ENCODE results near the gene NFIL3.
"Not testable (repeated sequence)": the region's sequence is repeated elsewhere in the genome, so short reads cannot be mapped to it uniquely, and the experiment has no call there.

Gene NFIL3, protein sequence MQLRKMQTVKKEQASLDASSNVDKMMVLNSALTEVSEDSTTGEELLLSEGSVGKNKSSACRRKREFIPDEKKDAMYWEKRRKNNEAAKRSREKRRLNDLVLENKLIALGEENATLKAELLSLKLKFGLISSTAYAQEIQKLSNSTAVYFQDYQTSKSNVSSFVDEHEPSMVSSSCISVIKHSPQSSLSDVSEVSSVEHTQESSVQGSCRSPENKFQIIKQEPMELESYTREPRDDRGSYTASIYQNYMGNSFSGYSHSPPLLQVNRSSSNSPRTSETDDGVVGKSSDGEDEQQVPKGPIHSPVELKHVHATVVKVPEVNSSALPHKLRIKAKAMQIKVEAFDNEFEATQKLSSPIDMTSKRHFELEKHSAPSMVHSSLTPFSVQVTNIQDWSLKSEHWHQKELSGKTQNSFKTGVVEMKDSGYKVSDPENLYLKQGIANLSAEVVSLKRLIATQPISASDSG

DNA sequence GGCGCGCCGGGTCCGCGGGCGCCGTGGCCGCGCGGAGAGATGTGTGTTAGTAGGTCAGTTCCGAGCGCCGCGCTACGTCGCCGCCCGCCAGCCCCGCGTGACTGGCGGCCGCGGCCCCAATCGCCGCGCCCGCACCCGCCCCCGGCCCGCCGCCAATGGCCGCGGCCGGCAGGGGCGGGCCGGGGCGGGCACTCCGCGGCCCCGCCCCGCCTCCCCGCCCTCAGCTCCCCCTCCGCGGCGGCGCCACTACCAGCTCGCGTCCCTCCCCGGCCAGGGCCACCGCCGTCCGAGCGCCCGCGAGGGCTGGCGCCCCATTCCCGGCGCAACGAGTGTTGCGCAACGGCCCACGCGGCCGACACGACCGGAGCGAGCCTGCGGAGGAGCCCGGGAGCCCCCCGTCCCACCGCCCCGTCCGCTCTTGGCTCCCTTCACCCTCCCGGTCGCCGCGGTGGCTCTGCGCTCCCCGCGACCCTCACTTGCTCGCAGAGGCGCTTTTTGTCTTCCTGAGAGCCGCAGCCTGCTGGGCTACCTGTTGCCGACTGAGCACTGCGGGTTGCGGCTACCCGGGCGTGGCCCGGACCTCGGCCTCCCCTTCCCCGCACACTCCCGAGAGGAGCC is at the start of gene NFIL3:
Gene NFIL3, minus strand, starts transcription at position 48 of the 618 bp plus-strand sequence. CDS start 13,098 bp downstream, outside the sequence.
- peak; percentile 86 for DNase-seq

GRCh38 chr9:91471524-91471923 is 47.9 kb upstream of the NFIL3 start:
- not testable (repeated sequence) for DNase-seq

- DNase-seq: no peak
Observed at GRCh38 chr9:91465420-91465819, 41.8 kb upstream of the NFIL3 start.

- no peak for DNase-seq
Observed at GRCh38 chr9:91458906-91459305, 35.3 kb upstream of the NFIL3 start.

DNA sequence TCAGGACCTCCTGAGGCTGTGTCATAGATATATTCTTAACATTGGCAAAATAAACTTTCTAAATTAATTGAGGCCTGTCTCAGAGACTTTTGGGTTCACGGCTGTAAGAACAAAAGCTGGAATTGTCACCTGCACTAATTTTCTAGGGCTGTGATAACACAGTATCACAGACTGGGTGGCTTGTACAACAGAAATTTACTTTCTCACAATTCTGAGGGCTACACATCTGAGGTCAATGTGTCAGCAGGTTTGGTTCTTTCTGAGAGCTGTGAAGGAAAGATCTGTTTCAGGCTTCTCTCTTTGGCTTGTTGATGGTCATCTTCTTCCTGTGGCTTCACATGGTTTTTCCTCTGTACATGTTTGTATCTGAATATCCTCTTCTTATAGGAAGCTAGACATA is 29.2 kb upstream of the NFIL3 start:
- no peak for DNase-seq

DNA sequence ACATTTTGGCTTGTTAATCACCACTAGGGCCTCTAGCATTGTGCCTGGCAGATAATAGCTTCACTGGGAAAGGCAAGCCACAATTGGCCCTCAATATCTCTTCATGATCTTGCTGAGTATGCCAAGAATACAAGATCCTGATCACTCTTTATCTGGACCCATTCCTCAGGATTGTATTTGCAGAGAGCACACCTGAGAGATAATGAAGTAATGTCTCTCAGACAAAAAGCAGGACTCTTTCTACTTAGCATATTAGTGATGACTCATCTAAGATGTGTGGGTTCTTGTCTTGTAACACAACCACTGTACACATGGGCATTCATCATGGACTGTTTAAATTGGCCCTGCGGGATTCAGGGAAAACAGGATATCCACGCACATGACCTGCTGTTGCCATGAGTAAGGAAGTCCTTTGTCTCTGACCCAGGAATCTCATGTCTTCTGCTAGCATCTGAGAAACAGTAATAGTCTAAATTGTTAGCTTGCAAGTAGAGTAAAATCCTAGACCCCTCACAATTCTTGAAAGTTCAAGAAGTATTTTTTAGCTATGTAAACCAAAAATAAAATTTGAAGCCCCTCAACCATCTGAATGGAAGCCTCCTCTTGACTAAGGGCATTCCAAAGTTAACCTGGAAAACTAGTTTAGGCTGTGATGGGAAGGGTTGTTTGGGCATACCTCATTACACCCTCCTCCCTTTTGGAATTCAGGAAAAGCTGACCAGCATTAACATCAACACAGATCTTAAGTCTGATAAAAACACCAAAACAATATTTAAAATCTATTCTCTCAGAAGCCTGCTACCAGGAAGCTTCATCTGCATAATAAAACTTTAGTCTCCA is 28.0 kb upstream of the NFIL3 start:
- DNase-seq: no peak

GRCh38 chr9:91445135-91445534 is 21.5 kb upstream of the NFIL3 start:
- DNase-seq: no peak

DNA sequence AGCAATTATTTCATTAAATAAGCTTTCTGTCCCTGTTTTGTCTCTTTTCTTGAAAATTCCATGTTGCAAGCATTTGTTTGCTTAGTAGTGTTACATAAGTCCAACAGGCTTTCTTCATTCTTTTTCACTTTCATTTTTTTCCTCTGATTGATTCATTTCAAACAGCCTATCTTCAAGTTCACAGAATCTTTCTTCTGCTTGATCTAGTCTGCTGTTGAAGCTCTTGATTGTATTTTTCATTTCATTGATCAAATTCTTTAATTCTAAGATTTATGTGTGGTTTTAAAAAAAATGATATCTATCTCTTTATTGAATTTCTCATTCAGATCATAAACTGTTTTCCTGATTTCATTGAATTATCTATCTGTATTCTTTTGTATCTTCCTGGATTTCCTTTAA is 20.4 kb upstream of the NFIL3 start:
- DNase-seq: no peak

DNA sequence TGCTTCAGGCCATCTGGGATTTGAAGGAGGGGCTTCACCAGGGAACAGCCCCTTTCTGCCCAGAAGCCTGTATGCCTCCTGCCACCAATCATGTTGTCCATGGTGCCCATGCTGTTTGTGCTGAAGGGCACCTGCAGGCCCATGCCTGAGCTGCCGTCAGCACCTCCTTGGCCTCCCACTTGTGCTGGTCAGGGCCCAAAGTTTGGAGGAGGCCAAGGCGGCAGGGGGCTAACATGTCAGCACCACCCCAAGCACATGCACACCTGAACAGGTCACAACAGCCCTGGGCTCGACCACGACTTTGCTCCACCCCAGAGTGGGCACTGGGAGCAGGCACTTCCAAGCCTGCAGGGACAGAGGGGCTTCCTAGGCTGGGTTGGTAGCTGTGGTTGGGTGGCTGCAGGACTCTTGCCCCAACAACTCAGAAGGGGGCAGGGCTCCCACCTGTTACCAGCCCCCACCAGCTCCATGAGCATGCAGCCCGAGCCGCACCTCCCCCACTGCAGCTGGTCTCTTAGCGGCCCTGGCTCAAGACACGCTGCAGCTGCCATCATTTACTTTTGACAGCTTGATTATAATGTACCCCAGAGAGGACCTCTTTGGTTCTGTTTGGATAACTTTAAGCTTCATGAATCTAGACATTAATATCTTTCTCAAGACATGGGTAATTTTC is 19.8 kb upstream of the NFIL3 start:
- no peak for DNase-seq

DNA sequence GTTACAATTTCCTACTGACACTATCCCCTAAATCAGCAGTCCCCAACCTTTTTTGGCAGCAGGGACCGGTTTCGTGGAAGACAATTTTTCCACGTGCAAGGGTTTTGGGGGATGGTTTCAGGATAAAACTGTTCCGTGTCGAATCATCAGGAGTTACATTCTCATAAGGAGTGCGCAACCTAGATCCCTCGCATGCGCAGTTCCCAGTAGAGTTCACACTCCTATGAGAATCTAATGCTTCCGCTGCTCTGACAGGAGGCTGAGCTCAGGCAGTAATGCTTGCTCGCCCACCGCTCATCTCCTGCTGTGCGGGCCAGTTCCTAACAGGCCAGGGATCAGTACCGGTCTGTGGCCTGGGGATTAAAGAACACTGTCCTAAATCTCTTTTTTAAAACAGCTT is 13.2 kb upstream of the NFIL3 start:
- no peak for DNase-seq

- no peak for DNase-seq
Observed at GRCh38 chr9:91433180-91433579, 9.5 kb upstream of the NFIL3 start.

GRCh38 chr9:91431485-91431884 is 7.9 kb upstream of the NFIL3 start:
- no peak for DNase-seq

- no peak for DNase-seq
Observed at GRCh38 chr9:91429501-91429900, 5.9 kb upstream of the NFIL3 start.

GRCh38 chr9:91428927-91429351 is 5.3 kb upstream of the NFIL3 start:
- DNase-seq: no peak

DNA sequence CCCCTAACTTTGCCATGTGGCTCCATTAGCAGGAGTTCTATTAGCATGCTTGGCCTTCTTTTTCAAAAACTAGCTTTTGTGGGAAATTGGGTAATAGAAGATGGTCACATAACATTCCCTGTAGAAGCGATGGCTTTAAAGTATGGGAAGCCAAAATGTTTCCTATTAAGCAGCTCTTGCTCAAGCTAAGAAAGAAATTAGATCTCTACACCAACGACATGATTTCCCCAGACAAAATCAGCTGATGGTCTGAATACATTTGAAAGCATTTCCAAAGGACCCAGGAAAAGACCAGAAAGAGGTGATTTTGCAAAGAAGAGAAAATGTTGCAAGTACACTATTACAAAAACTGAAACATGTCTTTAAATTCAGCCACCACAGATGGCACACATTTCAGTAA is 4.8 kb upstream of the NFIL3 start:
- DNase-seq: no peak

GRCh38 chr9:91427873-91428272 is 4.2 kb upstream of the NFIL3 start:
- DNase-seq: no peak

DNA sequence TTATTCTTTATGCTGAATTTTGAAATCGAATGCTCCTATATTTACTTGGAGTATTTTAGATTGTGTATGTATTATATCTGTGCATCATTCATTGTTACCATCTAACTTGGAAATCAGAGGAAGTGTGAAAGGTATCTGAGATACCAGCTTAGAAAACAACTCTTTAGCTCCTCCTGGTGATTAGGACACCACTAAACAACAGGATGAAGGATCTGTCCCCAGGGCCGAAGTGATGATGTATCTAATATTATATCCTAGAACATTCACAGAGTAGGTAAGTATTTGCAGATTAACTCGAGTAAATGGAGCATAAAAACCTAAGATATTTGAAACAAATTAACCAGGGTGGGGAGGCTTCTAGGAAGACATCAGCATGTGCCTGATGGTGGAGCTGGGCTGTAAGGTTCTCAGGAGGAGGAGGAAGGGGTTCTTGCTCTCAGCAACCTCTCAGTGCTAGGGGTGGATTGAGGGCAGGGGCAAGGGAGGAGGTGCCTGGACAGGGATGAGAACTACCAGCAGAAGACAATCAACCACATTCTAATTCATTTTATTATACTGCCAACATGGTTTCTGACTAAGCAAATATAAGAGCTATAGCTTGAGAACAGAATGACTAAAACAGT is 2.6 kb upstream of the NFIL3 start:
- DNase-seq: no peak

DNA sequence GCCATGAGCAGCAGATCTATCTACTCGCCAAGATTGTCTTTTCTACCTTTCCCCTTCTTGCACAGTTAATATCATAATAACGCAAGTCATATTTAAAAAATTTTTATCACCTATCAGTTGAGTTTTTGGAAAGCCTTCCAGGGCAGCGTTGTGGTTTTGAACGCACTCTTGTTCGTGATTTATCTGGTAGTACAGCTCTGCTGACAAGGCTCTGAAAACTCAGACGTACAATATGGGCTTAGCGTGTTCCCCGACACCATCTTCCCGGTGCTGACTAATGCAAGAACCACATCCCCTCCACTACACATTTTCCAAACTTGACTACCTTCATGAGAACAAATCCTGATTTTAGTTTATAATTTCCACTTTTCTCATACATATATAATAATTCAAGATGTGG is 1.6 kb upstream of the NFIL3 start:
- no peak for DNase-seq

GRCh38 chr9:91424403-91425176 is 958 bp upstream of the NFIL3 start:
- DNase-seq: peak; percentile 84

DNA sequence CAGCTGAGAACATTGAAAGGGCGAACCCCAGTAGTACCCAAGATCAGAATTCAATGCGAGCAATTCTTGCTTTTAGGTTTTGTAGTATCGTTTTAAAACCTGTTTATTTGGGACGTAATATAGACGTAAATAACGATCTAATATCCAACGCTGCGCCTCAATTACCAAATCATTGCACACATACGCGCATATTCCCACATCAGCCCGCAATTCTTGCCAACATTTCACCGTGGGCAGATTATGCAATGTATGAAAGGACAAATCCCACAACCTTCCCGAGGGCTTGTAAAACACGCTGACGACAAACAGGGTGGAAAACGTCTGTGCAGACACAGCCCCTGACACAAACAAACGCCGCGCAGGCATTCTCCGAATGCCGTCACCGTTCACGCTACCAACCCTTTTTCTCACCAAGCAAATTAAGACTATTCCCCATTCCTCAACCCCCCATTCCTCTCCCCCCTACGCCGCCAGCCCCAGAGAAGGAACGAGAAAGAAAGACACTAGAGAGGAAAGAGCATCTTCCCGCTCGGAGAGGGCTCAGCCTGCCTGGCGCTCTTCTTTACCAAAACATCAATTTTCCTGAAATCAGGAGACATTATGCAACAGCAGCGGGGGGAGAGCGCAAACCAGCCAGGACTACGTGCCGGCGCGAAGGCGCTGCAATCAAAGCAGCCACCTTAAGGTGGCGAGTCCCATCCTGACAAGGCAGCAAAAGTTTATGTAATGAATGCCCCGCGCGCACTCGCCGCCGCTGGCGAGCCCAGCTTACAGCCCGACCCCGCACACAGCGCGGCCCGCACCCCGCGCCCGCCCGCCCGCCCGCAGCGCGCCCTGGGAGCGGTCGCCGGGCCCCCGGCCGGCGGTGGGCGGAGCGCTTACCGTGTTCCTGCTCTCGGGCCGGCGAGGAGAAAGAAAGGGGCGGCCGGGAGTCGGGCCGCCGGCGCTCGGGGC is 597 bp downstream of the NFIL3 start:
- DNase-seq: peak; percentile 80

Measured in right forelimb (tissue), 1 donor.